Thyroid gland (tissue), 4 donors: ENCODE measurements around the gene LDLRAD3. TPM values are rescaled to one million over a fixed set of nuclear protein-coding genes. Genes with fewer than 3 reads are reported as not detected.

Experiments
- DNase-seq, 2 donors: peaks; one replicate each; pipeline ENCODE4 v3.0.0-alpha.2; 2019
- H3K27ac ChIP-seq, 3 donors: fragments of 200-600 bp; sonication (generic); 1 replicate in 2 of 3; 2 replicates in 1 of 3; pipeline ENCODE4 v1.5.1; 2016 to 2019; ENCODE audit warnings: mild to moderate bottlenecking in 1 of 3, moderate library complexity in 1 of 3
- H3K27me3 ChIP-seq: fragments of 200-600 bp; sonication (generic); one replicate; pipeline ENCODE4 v1.5.1; 2019
- H3K36me3 ChIP-seq, 2 donors: fragments of 200-600 bp; sonication (generic); one replicate each; pipeline ENCODE4 v1.5.1; 2016 to 2019
- H3K4me1 ChIP-seq, 2 donors: fragments of 200-600 bp; sonication (generic); one replicate each; pipeline ENCODE4 v1.5.1; 2017 to 2019
- H3K4me3 ChIP-seq, 3 donors: fragments of 200-600 bp; sonication (generic); replicated peaks in 1 of 3; 1 replicate in 2 of 3; 2 replicates in 1 of 3; pipeline ENCODE4 v1.5.1; 2016; ENCODE audit warnings: mild to moderate bottlenecking in 1 of 3
- H3K9me3 ChIP-seq: fragments of 200-600 bp; sonication (generic); one replicate; pipeline ENCODE4 v1.5.1; 2017
- POLR2A ChIP-seq, 2 donors: fragments of 450-650 bp; IDR thresholded peaks; one replicate each; pipeline ENCODE4 v1.6.1; 2017; ENCODE audit warnings: antibody characterized with exemption in 2 of 2, mild to moderate bottlenecking in 2 of 2, moderate library complexity in 1 of 2
- WGBS, 2 donors: methylation state at CpG; one replicate each; pipeline ENCODE4 v1.1.5; 2017; 5-methylcytosine and 5-hydroxymethylcytosine counted together
- intact Hi-C: fragments of 100-400 bp; cut with DNase I; formaldehyde crosslinking; loops from one replicate; pipeline ENCODE4 v1.15.1; 2023
- total RNA-seq, 4 donors: library from RNA; depleted of rRNA; stranded (reverse); fragments of >200 nt; gene quantifications; one replicate each; pipeline ENCODE4 v1.2.3, GENCODE V29; 2016
- TF ChIP-seq, protein P1 (sequence below), 6 experiments: fragments of 200-600 bp in 3 of 6; fragments of 450-650 bp in 3 of 6; sonication (generic) in 3 of 6; IDR thresholded peaks; one replicate each; pipeline ENCODE4 v1.5.1; 2016 to 2019; ENCODE audit warnings: antibody characterized with exemption in 6 of 6, mild to moderate bottlenecking in 2 of 6, inconsistent platforms in 1 of 6, moderate library complexity in 1 of 6

The LDLRAD3 gene
- total RNA-seq, 4 donors from 2014 or later, result 3.6 to 9.3 (median 6.2) TPM

DNA sequence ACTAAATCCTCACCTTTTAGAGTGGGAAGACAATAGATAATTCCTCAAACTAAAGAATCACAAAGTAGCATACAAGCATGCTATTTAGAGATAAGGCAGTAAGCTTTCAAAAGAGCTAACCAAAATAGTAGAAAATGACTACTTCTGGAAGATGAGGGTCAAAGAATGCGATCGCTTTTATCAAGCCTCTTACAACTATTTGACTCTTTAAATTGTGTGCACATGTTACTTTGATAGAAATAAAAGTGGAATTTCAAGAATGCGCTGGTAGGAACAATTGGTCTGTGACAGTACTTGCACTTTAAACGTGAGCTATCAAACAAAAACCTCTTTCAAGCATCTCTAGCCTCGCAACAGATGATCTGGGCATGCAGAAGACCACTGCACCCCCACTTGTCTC lies 248.1 kb downstream of the LDLRAD3 start:
- Histone ChIP-seq H3K36me3 (no peaks in the 10 kb centered on the region), H3K27ac (no peak overlapping the region), H3K9me3 (no peaks in the 10 kb centered on the region), H3K27me3 (no peaks in the 10 kb centered on the region), H3K4me3 (no peak overlapping the region), H3K4me1 (no peaks in the 10 kb centered on the region)
- 54 to 67% methylated on average over 5 of the region's 5 CpGs for WGBS, 2 donors
- no peak for DNase-seq
- intact Hi-C loops, result no loop called here
- TF ChIP-seq, protein P1, sequence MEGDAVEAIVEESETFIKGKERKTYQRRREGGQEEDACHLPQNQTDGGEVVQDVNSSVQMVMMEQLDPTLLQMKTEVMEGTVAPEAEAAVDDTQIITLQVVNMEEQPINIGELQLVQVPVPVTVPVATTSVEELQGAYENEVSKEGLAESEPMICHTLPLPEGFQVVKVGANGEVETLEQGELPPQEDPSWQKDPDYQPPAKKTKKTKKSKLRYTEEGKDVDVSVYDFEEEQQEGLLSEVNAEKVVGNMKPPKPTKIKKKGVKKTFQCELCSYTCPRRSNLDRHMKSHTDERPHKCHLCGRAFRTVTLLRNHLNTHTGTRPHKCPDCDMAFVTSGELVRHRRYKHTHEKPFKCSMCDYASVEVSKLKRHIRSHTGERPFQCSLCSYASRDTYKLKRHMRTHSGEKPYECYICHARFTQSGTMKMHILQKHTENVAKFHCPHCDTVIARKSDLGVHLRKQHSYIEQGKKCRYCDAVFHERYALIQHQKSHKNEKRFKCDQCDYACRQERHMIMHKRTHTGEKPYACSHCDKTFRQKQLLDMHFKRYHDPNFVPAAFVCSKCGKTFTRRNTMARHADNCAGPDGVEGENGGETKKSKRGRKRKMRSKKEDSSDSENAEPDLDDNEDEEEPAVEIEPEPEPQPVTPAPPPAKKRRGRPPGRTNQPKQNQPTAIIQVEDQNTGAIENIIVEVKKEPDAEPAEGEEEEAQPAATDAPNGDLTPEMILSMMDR (IDR thresholded peaks at IDR 0.05), result no peak
- no peak for TF ChIP-seq POLR2A (IDR thresholded peaks at IDR 0.05)

DNA sequence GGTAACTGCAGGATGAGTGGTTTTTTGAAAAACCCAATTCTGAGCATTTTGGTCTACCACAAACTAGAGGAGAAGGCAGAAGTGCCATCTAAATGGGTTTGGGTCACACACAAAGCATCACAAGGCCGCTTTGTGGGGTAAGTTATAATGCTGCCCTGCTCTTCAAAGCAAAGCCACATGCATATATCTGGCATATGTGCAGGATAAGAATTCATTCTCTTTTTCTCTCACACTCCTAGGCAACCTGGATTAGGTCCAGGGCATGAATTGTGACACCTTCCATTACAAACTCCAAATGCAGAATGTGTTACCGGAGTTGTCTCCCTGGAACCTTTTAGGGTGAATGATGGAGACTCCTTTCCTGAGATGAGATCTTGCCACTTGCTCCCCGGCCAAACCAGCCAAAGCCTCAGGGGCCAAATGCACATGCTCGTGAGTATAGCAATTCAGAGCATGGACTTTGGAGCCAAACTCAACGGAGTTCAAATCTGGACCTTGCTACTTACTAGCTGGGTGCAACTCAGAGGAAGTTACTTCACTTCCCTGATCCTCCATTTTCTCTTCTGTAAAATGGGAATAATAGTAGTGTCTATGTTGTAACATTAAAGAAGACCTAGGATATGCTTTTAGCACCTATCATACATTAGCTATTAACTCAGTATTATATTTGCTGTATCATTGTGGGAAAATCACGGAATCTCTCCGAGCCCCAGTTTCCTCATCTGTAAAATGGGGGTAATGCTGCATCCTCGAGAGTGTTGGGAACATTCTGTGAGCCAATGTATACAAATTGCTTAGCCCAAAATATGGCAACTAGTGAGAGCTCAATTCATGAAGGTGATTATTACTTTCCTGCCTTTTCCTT lies 248.8 kb downstream of the LDLRAD3 start:
- no peaks in the 10 kb centered on the region for H3K4me1 ChIP-seq
- 91 to 93% methylated on average over 8 of the region's 8 CpGs for WGBS, 2 donors
- intact Hi-C loops, result no loop called here
- H3K36me3 ChIP-seq, result no peaks in the 10 kb centered on the region
- no peak overlapping the region for H3K27ac ChIP-seq
- no peak overlapping the region for H3K4me3 ChIP-seq
- no peak for TF ChIP-seq POLR2A (IDR thresholded peaks at IDR 0.05)
- TF ChIP-seq, protein P1 (IDR thresholded peaks at IDR 0.05), result no peak
- H3K27me3 ChIP-seq, result no peaks in the 10 kb centered on the region
- DNase-seq, result no peak
- no peaks in the 10 kb centered on the region for H3K9me3 ChIP-seq

DNA sequence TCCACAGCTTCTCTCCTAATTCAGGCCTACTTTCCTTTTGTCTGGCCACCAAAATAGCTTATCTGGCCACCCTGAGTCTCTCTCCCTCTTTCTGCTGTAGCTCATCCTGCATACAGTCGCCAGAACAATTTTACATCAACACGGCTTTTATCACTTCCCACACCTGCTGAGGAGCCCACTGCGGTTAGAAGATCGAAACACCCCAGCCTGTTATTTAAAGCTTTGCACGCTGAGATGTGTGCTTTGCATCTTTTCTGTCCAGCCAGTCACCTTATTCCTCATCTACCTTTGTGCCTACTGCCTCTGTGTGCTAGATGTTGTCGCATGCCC lies 249.4 kb downstream of the LDLRAD3 start:
- Histone ChIP-seq H3K36me3 (no peaks in the 10 kb centered on the region), H3K27me3 (no peaks in the 10 kb centered on the region), H3K4me1 (no peaks in the 10 kb centered on the region), H3K9me3 (no peaks in the 10 kb centered on the region), H3K4me3 (no peak overlapping the region), H3K27ac (no peak overlapping the region)
- intact Hi-C loops, result no loop called here
- DNase-seq, result no peak
- WGBS, 2 donors, result 86 to 88% methylated on average over 6 of the region's 6 CpGs
- TF ChIP-seq POLR2A (IDR thresholded peaks at IDR 0.05), result no peak
- TF ChIP-seq, protein P1 (IDR thresholded peaks at IDR 0.05), result no peak

DNA sequence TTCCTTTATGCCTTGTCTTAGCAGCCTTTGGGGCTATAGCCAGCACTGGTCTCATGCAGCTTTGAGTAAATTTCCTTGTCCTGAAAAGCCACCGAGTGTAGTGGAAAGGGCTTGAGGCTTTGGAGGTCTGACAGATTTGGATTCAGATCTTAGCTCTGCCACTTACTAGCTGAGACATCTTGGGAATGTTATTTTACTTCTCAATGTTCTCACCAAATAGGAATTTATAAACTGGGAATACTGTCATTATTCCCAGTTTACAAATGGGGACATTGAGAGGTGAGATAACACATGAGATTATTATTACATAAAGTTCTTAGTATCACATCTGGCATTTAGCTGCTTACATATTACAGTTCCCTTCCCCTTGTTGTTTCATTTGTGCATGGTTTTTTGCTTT lies 249.9 kb downstream of the LDLRAD3 start:
- no peaks in the 10 kb centered on the region for H3K27me3 ChIP-seq
- no peak overlapping the region for H3K4me3 ChIP-seq
- H3K4me1 ChIP-seq, result no peaks in the 10 kb centered on the region
- DNase-seq, result no peak
- 64 to 89% methylated on average over 1 of the region's 1 CpG for WGBS, 2 donors
- H3K9me3 ChIP-seq, result no peaks in the 10 kb centered on the region
- TF ChIP-seq, protein P1 (IDR thresholded peaks at IDR 0.05), result no peak
- TF ChIP-seq POLR2A (IDR thresholded peaks at IDR 0.05), result no peak
- intact Hi-C loops, result no loop called here
- H3K27ac ChIP-seq, result no peak overlapping the region
- no peaks in the 10 kb centered on the region for H3K36me3 ChIP-seq

DNA sequence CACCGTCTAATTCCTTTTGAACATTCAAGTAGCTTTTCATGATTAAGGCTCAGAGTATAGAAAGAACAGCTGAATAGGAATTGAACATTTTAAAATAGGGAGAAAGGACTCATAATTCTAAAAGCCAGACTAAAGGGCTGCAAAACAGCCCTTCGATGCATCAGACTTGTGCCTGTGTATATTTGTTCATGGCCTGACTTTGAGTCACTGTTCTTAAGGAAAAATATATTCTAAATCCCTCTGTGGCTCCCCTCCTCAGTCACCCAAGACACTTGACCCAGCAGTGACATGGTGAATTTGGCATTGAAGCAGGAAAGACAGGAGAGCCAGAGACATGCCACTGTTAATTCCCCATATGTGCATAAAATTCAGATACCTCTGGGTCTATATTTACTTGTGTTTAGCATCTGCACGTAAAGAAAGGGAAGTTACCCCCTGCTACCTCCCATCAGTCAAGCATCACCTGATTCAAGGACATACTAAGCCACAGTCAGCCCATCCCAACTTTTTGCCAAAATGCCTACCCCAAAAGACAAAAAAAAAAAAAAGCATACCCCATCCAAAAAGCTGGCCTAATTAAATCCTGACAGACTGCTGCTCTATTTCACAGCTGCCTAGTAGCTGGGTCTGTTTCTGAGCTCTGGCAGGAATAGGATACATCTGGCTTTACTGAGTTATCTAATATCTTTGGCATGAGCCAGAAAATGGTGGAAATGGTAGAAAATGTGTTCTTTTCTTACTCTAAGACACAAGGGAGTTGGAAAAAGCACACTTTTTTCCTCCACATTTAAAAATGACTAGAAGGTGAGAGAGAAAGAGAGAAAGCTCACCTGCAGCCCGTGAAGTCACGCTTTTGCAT lies 251.9 kb downstream of the LDLRAD3 start:
- H3K4me1 ChIP-seq, result no peaks in the 10 kb centered on the region
- no peaks in the 10 kb centered on the region for H3K36me3 ChIP-seq
- intact Hi-C loops, result no loop called here
- H3K9me3 ChIP-seq, result no peaks in the 10 kb centered on the region
- no peak overlapping the region for H3K27ac ChIP-seq
- H3K4me3 ChIP-seq, result no peak overlapping the region
- DNase-seq, result no peak
- TF ChIP-seq POLR2A (IDR thresholded peaks at IDR 0.05), result no peak
- WGBS, 2 donors, result 57 to 61% methylated on average over 5 of the region's 5 CpGs
- no peaks in the 10 kb centered on the region for H3K27me3 ChIP-seq
